NCI-H1048 (cell line): ENCODE results near the gene GALNS.

Source experiments
- DNase-seq: peaks from one replicate; lab custom pipeline; 2025; lab: John Stamatoyannopoulos, UW

GALNS gene

DNA sequence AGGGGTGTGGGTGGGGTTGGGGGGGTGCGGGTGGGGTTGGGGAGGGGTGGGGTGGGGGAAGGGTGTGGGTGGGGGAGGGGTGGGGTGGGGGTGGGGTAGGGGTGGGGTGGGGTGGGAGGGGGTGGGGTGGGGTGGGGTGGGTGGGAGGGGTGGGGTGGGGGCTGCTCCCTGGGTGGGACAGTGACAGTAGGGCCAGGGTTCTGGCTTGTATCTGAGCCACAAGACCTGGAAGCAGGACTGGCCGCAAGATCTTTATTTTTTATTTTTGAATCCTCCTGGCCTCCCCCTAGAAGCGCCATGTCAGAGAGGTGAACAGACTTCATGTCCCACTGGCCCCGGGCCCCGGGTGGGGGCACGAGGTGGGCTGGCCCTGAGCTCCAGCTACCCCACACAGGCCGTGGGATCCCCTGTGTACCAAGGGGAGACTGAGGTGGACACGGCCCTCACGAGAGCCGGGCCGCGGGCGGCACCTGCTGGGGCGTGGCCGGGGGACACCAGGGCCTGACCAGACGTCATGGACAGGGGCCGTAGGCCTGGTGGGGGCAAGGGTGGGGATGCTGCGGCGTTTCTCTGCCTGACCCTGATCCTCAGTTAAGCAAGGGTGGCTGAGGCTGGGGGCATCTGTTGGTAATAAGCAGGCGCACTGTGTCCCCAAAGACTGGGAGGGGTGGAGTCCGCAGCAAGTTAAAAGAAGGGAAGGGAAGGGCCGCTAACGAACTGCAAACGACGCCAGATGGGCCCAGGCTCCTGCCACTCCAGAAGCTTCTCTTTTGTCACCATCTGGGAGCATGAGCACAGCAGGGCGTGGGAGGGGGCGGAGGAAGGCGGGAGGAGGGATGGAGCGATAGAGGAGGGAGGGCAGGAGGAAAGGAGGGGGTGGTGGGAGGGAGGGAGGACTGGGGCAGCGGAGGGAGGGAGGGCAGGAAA lies 32.0 kb upstream of the GALNS start:
- DNase-seq = no peak

DNA sequence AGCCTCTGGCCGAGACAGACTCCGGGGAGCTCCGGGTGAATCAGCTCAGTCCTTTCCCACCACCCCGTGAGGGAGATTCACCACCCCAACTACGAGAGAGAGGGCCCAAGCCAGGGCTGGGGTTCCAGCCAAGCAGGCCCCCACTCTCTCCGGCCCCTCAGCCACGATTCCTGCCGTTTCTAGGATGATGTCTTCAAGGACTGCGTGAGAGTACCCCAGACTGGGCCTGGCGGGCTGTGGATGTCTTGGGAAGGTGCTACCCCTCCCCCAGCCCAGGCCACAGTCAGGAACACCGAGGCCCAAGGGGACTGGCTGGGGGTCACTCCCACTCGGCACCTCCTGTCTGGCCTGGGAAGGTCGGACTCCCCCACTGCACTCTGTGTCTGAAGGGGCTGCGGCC lies 31.3 kb upstream of the GALNS start:
- DNase-seq = no peak

DNA sequence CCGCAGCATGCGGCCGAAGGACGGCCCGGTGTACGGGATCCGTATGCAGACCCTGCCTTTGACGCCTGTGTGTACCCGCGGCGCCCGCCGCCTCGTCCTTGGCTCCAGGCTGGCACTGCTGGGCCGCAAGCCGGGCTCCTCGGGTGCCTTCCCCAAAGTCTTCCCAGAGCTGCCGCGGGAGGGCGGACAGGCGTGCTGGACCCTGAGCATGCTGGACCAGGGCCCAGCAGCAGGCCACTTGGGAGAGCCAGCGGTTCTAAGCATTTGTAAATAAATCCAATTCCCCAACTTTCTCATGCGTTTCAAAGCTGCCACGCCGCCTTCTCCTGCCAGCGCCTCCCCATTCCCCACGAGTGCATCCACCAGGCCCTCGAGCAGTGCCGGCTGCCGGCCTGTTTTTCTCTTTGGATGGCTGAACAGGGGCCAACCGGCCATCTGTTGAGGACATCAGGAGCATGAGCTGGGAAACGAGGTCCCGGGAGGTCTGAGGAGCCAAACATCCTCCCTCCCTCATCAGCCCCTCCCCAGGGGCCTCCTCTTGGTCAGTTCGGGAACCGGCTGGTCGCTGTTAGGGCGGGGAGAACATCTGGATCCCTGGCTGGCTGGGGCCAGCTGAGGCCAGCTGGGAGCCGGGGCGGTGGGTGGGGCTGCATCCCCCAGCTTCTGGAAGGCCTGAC lies 30.2 kb upstream of the GALNS start:
- DNase-seq = no peak

DNA sequence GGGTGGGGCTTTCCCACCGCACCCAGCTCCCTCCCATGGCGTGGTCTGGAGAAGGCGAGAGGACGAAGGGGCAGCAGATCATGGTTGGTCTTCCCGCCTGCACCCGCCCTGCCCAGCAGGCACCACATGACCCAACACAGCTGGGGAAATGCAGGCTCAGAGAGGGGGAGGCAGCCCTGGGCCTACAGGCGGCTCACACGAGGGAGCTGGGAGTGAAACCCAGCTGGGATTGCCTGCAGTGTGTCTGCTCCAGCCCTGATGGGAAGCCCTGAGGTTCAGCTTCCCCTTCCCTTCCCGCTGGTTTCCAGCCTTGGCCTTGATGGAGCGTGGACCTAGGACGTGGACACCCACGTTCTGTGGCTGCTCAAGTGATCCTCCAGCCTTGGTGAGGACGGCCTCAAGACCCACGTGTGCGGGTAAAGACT lies 29.7 kb upstream of the GALNS start:
- DNase-seq = no peak

DNA sequence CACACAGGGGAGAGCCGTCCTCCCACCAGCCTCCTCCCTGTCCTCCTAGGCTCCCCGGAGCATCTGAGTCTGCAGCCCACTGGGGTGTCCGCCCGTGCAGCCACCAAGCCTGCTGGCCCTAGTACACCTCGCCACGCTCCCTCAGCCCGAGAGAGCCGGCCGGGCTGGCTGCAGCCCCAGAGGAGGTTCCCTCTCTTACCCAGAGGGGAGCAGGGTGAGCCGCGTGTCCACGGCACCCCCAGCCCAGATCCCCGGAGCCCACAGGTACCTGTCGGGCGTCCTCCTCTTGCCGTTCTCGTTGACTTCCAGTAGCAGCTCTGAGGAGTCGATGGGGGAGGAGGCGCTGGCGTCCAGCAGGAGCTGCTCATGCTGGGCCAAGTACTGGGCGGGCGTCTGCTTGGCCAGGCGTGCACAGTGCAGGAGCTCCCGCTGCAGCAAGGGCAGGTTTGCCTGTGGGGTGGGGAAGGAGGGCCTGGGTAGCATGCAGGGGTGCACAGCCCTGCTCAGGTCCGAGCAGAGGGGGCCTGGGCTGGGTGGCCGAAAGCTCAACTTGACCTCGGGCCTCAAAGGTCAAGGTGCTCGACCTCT lies 29.0 kb upstream of the GALNS start:
- DNase-seq = no peak

DNA sequence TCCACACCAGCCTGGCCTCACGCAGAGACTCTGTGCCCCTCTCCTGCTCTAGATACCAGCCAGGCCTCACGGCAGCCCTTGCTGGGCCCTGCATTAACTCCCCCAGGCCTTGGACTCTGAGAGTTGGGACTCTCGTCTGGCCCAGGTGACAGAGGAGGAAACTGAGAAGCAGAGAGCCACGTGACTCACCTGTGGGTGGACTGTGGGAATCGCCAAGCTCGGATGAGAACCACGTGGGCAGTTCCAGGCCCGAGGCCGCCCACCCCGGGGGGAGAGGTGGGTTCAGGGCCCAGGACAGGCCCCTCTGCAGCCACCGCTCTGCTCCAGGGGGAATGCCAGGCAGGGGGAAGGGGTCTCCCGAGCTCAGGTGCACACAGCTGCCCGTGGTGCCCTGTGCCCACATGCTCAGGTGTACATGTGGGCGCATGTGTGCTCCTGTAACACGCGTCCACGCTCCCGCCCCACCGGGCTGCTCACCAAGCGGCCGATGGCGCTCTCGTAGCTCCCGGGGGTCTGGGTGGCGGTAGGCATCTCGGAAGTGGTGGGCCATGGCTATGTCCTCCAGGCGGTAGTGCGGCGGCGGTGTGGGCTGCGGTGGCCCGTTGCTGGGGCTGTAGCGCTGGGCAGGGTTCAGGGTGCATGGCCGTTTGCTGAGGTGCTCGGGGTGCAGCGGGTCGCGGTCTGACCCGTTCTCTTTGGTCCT lies 28.0 kb upstream of the GALNS start:
- DNase-seq = no peak

DNA sequence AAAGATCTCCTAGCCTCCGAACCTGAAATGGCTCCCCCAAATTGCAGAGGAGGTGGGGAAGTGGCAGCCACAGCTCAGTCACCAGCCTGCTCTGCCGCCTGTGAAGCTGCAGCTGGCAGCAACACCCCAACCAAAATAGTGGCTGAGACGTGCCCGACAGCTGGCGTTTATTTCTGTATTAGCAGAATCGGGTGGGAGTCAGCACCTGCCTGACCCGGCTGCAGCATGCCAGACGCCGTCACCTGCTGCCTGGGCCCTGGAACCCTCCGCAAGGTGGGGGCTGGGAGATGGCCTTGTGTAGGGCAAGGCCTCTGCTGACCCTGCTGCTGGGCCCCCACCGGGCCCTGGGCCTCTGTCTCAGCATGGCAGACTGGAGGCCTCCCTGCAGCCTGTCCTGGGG lies 27.2 kb upstream of the GALNS start:
- no peak for DNase-seq

DNA sequence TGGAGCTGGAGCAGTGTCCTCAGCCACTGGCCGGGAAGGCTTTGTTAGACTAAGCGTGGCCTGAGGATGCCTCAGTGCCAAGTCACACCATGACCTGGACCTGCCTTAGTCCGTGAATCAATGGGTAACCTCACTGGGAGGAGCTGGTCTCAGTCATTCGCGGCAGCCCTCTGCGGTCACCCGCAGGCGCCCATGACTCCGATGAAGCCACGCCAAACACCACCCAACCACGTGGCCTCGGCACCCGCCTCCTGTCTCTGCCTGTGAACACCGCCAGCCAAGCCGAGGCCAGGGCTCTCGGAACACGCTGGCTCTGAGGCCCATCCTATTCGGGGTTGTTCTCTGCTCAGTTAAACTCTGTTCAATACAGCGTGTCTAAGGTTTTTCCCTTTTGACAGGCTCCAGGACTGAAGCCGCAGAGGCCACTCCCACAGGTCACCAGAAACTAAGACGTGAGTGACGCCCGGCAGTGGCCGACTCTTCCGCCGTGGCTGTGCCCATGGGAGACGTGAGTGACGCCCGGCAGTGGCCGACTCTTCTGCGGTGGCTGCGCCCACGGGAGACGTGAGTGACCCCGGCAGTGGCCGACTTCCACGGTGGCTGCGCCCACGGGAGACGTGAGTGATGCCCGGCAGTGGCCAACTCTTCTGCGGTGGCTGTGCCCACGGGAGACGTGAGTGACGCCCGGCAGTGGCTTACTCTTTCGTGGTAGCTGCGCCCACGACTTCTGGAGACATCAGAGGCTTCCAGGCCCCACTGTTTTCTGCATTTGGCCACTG lies 26.6 kb upstream of the GALNS start:
- DNase-seq = no peak

DNA sequence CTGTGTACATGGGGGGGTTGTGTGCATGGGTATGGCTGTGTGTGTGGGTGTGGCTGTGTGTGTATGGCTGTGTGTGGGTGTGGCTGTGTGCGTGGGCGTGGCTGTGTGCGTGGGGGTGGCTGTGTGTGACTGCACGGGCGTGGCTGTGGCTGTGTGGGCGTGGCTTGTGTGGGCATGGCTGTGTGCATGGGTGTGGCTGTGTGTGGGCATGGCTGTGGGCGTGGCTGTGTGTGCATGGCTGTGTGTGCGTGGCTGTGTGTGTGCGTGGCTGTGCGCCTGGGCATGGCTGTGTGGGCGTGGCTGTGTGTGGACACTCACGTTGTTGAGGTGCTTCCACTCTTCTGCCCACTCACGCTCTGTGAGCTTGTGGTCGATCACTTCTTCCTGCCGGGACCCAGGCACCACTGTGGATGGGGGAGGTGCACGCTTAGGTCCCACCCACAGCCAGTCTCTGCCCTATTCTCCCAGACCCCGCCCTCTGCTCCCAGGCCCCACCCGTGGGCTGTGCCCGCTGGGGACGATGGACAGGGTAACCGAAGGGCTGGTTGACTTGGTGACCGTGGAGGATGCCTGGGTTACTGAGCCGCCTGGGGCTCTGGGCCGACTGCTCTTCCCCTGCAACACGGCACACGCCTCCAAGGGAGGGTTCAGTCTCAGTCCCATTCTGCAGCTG lies 25.7 kb upstream of the GALNS start:
- DNase-seq = no peak

DNA sequence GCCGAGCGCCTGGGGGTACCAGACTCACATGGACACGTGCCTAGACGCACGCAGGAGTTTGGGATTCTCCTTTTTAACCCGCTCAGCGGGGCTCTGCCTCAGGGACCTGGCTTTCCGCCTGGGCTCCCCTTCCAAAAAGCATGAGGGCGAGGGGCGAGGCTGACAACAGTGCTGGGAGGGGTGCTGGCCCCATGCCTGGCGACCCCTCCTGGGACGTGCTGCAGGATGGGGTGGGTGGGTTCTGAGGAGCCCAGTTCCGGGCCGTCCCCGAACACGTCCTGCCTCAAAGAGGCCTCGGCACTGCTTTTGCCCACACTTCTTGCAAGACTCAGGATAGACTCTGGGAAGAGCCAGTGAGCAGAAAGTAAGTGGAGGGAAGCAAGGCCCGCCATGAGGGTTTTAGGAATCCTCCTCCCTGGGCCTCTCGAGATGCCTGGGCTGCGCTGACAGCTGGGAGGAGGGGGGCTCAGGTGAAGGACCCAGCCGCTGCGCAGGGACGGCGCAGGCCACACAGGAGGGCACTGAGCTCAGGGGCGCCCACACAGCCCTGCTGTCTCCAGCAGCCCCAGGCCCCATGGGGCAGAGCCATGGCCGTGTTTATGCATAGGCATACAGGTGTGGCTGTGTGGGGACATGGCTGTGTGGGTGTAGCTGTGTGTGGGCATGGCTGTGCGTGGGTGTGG lies 25.1 kb upstream of the GALNS start:
- no peak for DNase-seq

DNA sequence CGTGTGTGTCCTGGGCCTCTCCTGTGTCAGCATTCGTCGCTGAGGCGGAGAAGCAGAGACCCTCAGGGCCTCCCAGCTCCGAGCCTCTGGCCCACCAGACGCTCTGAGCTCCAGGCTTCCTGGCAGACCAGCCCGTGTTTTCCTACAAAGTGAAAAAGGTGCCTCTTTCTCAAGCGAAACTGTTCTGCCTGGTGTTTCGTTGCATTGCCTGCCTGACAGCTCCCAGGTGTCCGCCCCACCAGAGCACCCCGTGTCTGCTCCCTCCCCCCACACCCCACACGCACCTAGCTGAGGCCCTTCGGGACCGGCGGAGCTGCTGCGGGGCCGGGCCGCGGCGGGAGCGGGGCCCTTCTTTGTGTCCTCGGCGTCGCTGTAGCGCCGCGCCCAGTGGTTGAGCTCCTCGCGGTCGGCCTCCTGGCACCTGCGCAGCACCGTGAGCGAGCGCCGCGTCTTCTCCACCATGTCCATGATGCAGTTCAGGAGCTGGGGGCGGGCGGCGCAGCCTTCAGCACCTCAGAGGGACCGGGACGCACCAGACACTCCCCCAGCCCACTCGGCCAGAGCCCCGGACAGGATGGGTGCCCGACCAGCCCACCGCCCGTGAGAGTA lies 24.4 kb upstream of the GALNS start:
- no peak for DNase-seq

DNA sequence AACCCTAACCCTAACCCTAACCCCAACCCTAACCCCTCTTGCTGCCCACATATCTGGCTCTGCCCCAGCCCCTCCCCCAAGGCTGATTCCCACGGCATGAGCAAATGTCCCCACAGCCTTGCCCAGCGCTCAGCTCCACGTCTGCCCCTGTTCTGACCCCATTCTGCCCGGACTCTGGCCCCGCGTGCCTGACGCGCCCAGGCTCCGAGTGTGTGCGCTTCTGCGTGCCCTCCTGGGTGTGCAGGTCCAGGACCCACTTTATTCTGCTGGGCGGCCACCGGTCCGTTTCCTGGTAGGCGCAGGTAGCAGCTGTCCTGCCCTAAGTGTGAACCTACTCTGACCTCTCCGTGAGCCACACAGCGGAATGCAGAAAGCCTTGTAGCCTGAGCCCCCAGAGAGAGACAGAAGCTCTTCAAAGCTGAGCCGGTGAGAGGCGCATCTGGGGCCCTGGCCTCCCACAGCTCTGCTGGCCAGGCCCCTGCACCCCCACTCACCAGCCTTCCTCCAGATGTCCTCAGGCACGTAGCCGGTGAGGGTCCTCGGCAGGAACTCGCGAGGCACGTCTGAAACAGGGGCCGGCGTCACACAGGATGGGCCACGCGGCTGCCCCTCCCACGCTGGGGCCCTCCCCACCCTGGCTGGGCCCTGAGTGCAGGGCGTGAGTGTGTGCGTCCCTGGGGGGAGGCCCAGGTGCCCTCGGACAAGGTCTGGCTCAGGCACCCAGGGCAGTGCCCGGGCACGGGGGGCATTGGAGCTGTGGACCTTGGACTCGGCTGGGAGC lies 23.7 kb upstream of the GALNS start:
- no peak for DNase-seq

DNA sequence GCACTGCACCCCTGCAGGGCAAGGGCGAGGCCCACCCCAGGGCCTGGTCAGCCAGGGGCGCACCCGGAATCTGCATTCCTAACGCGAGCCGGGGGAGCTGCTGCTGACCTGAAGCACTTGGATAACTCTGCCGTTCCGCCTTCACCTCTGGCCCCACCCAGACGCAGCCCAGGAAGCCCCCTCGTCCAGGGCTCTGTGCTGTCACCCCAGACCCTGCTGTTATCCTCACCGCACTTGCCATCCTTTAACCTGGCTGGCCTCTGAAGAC lies 23.0 kb upstream of the GALNS start:
- no peak for DNase-seq

DNA sequence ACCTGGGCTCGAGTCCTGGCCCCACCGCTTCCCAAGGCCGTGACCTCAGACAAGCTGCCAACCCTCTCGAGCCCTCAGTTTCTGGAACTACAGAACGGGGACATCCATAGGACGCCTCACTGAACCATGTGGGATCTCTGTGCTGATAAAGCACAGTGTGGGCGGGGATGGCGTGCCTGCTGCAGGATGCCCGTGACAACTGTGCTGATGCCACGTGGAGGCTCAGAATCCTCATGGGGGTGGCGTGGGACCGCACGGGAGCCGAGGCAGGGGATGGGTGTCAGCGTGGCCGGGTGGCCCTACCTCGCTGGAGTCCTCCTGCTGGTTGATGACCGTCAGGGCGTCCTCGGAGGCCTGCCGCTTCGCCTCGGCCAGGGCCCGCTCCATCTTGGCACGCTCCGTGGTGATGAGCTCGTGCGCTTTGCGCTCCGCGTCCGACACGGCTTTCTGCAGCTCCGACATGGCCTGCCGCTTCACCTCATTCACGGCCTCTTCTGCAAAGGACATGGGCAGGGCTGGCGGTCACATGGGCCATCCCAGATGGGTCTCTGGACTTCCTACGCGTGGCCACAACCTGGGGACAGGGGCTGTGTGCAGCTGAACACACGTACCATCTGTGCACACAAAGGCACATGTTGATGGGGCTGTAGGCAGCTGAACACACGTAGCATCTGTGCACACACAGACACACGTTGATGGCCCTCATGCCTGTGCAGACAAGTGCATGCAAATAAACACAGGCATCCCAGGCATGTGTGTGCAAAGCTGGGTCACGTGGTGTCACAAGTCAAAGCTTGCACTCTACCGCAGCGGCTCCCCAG lies 22.4 kb upstream of the GALNS start:
- DNase-seq = no peak

DNA sequence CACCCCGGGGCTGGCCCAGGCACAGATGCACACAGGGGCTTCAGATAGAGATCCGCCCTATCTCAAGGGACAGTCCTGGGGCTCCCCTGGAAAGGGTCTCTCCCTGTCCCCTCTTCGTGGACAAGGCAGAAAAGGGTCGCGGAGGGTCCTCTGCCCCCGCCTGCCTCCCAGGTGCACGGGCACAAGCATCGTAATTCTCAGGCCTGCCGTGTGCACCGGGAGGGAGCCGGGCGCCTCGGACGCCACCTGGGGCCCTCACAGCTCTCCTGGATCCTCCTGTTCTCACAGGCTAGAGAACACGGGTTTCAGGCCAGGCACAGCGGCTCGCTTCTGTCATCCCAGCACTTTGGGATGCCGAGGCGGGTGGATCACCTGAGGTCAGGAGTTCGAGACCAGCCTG lies 21.6 kb upstream of the GALNS start:
- no peak for DNase-seq

DNA sequence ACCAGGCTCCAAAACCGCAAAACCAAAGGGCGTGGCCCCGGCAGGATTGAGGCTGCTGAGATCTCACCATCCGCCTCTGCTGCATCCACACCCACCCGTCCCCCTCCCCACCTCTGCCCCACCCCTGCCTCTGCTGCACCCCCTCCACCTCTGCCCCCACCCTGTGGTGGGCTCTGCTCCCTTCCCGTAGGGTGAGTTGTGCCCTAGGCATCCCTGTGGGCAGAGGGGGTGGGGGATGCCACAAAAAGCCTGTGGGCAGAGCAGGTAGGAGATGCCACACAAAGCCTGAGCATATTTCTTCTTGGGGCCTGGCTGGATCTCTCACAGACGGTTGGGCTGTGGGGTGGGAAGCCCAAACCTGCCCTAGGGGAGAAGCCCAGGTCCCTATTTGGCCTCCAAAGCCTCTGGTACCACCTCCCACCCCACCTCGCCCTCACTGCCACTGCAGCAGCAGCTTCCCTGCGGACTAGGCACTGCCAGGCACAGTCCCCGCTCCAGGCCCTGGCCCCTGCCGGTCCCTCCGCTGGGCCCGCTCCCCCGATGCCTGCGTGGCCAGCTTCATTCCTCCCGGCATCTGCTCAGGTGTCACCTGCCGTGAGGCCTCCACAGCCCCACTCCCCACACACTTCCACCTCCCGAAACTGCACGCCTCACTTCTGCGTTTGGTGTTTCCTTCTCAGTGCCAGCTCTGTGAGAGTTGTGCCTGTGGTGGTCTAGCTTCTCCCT lies 21.0 kb upstream of the GALNS start:
- DNase-seq = no peak

DNA sequence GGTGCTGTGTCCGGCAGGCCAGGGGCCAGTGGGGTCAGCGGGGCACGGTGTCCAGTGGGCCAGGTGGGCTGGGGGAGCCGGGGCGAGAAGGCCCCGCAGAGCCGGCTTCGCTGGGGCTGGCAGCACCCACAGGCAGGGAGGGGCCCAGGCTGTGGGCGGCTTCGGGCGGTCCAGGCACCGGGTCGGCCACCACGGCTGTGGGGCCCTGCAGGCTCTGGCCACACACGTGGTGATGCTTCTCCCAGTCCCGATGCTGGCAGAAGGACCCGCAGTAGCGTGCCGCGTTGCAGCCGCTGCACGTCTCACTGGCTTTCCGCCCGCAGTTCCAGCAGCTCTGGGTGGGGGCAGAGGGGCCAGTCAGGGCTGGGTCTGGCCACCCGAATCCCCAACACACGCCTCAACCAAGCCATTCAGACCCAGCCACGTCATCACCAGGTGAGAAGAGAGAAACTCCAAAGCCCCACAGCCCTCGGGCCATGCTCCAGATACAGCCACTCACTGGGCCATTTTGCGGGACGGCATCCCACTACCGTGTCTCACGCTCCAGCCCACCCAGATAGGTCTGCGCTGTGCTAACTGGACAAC lies 20.3 kb upstream of the GALNS start:
- DNase-seq = no peak
